Naive thymus-derived CD8-positive, alpha-beta T cell (primary cell): ENCODE results near the gene DIPK1B. TPM values are rescaled to one million over a fixed set of nuclear protein-coding genes. Genes with fewer than 3 reads are reported as not detected.

Experiments
- ATAC-seq, 2 donors: fragments of 150-1000 bp; cut with Tn5 transposase in 1 of 2; sonication (Bioruptor Pico), chemical (Tn5 transposase) in 1 of 2; 1 replicate in 1 of 2; 2 replicates in 1 of 2; pipeline ENCODE4 v1.10.0; 2021; ENCODE audit warnings: mild to moderate bottlenecking in 2 of 2, moderate library complexity in 2 of 2
- POLR2A ChIA-PET: fragments of 350-600 bp; sonication (Branson Sonifier 250); formaldehyde crosslinking; loops from one replicate; lab custom pipeline; 2021; ENCODE audit warnings: antibody characterized with exemption; lab: Charles Lee
- DNase-seq, 10 donors: peaks; one replicate each; pipeline versions ENCODE4 v3.0.0 to v3.0.0-alpha.2; 2020 to 2022
- H3K27ac Mint-ChIP-seq, 10 donors: one replicate each; pipeline ENCODE4 v1.8.0; 2020 to 2022; ENCODE audit warnings: mild to moderate bottlenecking in 10 of 10, mixed read lengths in 10 of 10, moderate library complexity in 4 of 10, inconsistent platforms in 1 of 10
- H3K27me3 Mint-ChIP-seq, 5 donors: one replicate each; pipeline ENCODE4 v1.8.0; 2021 to 2022; ENCODE audit warnings: mixed read lengths in 5 of 5
- H3K36me3 Mint-ChIP-seq, 3 donors: one replicate each; pipeline ENCODE4 v1.8.0; 2020 to 2022; ENCODE audit warnings: mixed read lengths in 3 of 3, mild to moderate bottlenecking in 2 of 3, inconsistent platforms in 1 of 3
- H3K4me1 Mint-ChIP-seq, 4 donors: one replicate each; pipeline ENCODE4 v1.8.0; 2021 to 2022; ENCODE audit warnings: mixed read lengths in 4 of 4
- H3K4me3 Mint-ChIP-seq, 10 donors: one replicate each; pipeline ENCODE4 v1.8.0; 2020 to 2022; ENCODE audit warnings: mild to moderate bottlenecking in 10 of 10, mixed read lengths in 10 of 10, moderate library complexity in 6 of 10, inconsistent platforms in 1 of 10
- H3K9me3 Mint-ChIP-seq, 9 donors: one replicate each; pipeline ENCODE4 v1.8.0; 2020 to 2022; ENCODE audit warnings: mixed read lengths in 9 of 9, mild to moderate bottlenecking in 3 of 9, inconsistent platforms in 1 of 9, moderate library complexity in 1 of 9
- polyA plus RNA-seq, 3 donors: library from polyadenylated mRNA; unstranded; fragments of 300-500 nt; fragmentation: Illumina TruSeq; gene quantifications; one replicate each; pipeline ENCODE4 v1.2.3, GENCODE V29; 2021
- total RNA-seq, 8 experiments: library from RNA in 2 of 8; stranded (reverse) in 2 of 8; gene quantifications; one replicate each; pipeline ENCODE4 v1.2.3 and lab custom pipeline; 2021 to 2026

The DIPK1B gene
- total and polyA plus RNA-seq, 5 experiments from 2014 or later: 0.07 to 1.1 (median 0.58) TPM; not detected in 2

DNA sequence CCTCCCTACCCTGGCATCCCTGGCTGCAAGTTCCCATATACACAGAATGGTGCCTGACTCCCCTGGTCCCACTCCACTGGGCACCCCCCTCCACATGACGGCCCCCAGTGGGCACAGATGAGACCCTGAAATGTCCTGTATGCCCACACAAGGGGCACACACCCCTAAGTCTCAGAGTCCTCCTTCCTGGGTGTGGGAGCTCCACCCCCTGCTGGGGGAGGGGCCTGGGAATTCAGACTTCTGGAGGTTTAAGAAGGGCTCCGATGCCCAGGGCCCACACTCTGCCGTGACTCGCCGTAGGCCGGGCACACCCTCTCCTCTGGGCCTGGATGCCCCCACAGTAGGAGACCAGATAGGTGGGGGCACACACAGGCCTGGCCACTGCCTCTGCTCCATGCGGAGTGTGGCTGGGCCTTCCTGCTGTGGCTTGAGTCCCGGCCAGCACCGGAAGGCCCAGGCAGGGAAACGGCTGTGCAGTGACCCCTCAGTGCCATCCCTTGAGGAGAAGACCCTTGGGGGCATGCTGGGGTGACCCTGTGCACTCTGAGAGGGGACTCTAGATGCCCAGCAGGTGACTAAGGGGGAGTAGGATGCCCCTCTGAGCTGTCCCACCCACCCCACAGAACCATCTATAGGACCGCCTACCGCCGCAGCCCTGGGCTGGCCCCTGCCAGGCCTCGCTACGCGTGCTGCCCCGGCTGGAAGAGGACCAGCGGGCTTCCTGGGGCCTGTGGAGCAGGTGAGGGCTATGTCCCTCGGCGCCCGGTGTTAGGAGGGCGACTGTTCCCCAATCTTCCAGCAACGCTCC, 43.2 kb upstream of the DIPK1B start:
- Mint-ChIP-seq H3K36me3 (no peaks in the 10 kb centered on the region), H3K9me3 (no peaks in the 10 kb centered on the region), H3K27me3 (peaks cover 0 to 9% (median 3%) of the 10 kb centered on the region in 5 donors), H3K4me1 (peaks cover 3 to 13% (median 8%) of the 10 kb centered on the region in 4 donors), H3K27ac (peak overlapping the region in 1 of 10 donors; percentile 1), H3K4me3 (peak overlapping the region in 3 of 10 donors; percentile 34 to 51 (median 45))
- DNase-seq (no peak), ATAC-seq (no peak)
- POLR2A ChIA-PET: interaction anchor here (0.5 kb wide), 1 partner anchor 22 kb away, joined by 3 read pairs; no protein-coding TSS in a partner anchor

DNA sequence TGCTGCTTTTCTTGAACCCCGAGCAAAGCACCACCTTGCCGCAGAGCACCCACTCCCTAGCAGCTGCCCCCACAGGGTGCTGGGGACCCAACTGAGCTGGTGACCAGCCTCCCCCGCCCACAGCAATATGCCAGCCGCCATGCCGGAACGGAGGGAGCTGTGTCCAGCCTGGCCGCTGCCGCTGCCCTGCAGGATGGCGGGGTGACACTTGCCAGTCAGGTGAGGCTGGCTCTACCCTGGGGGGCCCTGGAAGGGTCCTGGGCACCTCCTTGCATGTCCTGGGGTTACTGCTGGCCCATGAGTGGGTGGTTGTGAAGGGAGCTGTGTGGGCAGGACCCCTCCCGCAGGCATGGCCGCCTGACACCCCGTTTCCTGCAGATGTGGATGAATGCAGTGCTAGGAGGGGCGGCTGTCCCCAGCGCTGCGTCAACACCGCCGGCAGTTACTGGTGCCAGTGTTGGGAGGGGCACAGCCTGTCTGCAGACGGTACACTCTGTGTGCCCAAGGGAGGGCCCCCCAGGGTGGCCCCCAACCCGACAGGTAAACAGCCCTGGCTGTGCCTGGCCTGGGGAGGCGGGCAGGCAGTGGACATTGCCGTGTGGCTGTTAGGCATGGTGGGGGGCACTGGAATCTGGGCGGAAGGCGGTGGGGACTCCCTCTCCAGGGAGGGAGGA, 42.4 kb upstream of the DIPK1B start:
- Mint-ChIP-seq H3K36me3 (no peaks in the 10 kb centered on the region), H3K27ac (no peak overlapping the region), H3K4me3 (no peak overlapping the region), H3K9me3 (no peaks in the 10 kb centered on the region), H3K27me3 (peaks cover 0 to 6% (median 0%) of the 10 kb centered on the region in 5 donors), H3K4me1 (peaks cover 3 to 11% (median 5%) of the 10 kb centered on the region in 4 donors)
- no peak for ATAC-seq
- no peak for DNase-seq
- POLR2A ChIA-PET: no interaction called here

DNA sequence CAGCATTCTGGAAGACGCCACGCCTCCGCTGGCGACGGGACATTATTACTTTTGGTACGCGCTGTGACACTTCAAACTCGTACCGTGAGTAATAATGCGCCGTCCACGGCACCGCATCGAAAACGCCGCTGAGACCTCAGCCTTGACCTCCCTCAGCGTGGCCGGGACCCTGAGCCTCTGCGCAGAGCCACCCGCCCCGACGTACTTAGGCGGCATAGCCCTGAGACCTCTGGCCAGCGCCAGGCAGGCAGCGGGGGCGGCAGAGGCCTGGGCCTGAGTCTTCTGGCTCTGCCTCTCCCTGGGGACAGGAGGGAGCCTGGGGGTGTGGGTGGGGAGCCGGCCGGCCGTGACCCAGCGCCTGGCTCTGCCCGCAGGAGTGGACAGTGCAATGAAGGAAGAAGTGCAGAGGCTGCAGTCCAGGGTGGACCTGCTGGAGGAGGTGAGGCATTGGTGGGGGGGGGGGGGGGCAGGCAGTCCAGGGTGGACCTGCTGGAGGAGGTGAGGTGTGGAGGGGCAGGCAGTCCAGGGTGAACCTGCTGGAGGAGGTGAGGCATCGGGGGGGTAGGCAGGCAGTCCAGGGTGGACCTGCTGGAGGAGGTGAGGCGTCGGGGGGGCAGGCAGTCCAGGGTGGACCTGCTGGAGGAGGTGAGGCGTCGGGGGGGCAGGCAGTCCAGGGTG, 41.7 kb upstream of the DIPK1B start:
- POLR2A ChIA-PET: interaction anchor here (1.2 kb wide), 1 partner anchor 57 kb away, joined by 6 read pairs; no protein-coding TSS in a partner anchor

DNA sequence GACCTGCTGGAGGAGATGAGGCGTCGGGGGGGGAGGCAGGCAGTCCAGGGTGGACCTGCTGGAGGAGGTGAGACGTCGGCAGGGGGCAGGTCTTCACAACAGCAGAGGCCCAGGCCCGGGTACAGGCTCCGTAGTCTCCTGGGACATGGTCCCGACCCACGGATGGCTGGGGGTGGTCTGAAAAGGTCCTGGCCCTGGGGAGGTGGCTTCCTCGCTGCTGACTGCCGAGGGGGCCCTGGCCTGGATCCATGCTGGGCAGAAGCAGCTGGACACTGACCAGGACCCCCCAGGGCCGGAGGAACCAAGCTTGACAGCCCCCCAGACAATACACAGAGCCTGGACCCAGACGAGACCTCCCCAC, 41.1 kb upstream of the DIPK1B start:
- no peak overlapping the region for H3K4me3 Mint-ChIP-seq
- ATAC-seq (no peak), DNase-seq (no peak)
- H3K27ac Mint-ChIP-seq: no peak overlapping the region
- peaks cover 0 to 4% (median 0%) of the 10 kb centered on the region in 5 donors for H3K27me3 Mint-ChIP-seq
- POLR2A ChIA-PET: interaction anchor here (0.8 to 1.2 kb wide), 2 partner anchors 56 to 187 kb away, joined by 3 to 6 read pairs; no protein-coding TSS in a partner anchor
- H3K4me1 Mint-ChIP-seq: peaks cover 1 to 7% (median 2%) of the 10 kb centered on the region in 4 donors
- no peaks in the 10 kb centered on the region for H3K9me3 Mint-ChIP-seq
- no peaks in the 10 kb centered on the region for H3K36me3 Mint-ChIP-seq

More for the DNA sequence above, 41.7 kb upstream of the DIPK1B start:
- H3K4me3 Mint-ChIP-seq: no peak overlapping the region
- peaks cover 1 to 7% (median 2%) of the 10 kb centered on the region in 4 donors for H3K4me1 Mint-ChIP-seq
- no peak for ATAC-seq
- H3K9me3 Mint-ChIP-seq: no peaks in the 10 kb centered on the region
- H3K27ac Mint-ChIP-seq: peak overlapping the region in 1 of 10 donors; percentile 40
- H3K36me3 Mint-ChIP-seq: no peaks in the 10 kb centered on the region
- DNase-seq: no peak
- peaks cover 0 to 4% (median 0%) of the 10 kb centered on the region in 5 donors for H3K27me3 Mint-ChIP-seq

DNA sequence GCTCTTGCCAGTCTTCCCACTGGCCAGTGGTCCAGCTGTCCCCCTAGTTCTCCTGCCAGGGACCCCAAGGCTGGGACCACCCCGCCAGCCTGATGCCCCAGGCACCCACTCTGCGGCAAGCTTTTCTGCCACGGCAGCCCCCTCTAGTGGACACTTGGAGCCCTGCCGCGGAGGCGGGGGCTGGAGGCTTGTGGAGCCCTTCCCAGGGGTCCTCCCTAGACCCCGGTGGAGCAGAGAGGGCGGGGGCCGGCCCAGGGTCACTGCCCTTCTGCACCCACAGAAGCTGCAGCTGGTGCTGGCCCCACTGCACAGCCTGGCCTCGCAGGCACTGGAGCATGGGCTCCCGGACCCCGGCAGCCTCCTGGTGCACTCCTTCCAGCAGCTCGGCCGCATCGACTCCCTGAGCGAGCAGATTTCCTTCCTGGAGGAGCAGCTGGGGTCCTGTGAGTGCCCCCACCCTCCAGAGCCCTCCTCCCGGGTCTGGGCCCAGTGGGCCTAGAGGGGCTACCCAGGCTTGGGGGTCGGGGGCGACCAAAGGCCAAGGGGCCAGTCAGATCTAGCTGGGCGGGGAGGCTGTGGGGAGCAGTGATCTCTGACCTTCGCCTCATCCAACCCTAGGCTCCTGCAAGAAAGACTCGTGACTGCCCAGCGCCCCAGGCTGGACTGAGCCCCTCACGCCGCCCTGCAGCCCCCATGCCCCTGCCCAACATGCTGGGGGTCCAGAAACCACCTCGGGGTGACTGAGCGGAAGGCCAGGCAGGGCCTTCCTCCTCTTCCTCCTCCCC, 40.5 kb upstream of the DIPK1B start:
- Mint-ChIP-seq H3K4me1 (peaks cover 1 to 7% (median 2%) of the 10 kb centered on the region in 4 donors), H3K4me3 (no peak overlapping the region), H3K27ac (no peak overlapping the region), H3K9me3 (no peaks in the 10 kb centered on the region), H3K27me3 (peaks cover 0 to 4% (median 0%) of the 10 kb centered on the region in 5 donors), H3K36me3 (no peaks in the 10 kb centered on the region)
- peak in 8 of 10 donors; percentile 19 to 48 (median 34) for DNase-seq
- ATAC-seq: peak; percentile 54 to 72
- POLR2A ChIA-PET: interaction anchor here (0.8 to 1.2 kb wide), 2 partner anchors 56 to 188 kb away, joined by 3 to 6 read pairs; no protein-coding TSS in a partner anchor

DNA sequence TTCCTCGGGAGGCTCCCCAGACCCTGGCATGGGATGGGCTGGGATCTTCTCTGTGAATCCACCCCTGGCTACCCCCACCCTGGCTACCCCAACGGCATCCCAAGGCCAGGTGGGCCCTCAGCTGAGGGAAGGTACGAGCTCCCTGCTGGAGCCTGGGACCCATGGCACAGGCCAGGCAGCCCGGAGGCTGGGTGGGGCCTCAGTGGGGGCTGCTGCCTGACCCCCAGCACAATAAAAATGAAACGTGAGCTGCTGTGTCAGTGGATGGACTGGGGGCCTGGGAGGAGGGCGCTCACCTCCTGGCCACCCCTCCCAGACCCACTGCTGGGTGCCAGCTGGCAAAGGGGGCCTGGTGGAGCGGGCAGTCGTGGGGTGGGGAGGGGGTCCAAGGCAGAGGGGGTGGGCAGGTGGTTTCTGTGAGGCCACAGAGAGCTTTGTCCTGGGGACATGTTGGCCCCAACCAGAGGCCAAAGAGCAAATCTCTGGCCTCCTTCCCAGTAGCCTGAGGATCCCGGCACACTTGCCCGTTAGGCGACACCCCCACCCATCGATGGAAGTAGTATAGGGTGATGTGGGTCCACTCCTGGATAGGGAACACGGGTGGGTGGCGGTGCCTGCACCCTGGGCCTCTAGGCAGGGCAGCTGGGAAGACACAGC, 39.8 kb upstream of the DIPK1B start:
- no peak overlapping the region for H3K4me3 Mint-ChIP-seq
- no peak for ATAC-seq
- peaks cover 1 to 7% (median 2%) of the 10 kb centered on the region in 4 donors for H3K4me1 Mint-ChIP-seq
- DNase-seq: no peak
- H3K9me3 Mint-ChIP-seq: no peaks in the 10 kb centered on the region
- POLR2A ChIA-PET: no interaction called here
- H3K27ac Mint-ChIP-seq: no peak overlapping the region
- H3K36me3 Mint-ChIP-seq: no peaks in the 10 kb centered on the region
- peaks cover 0 to 4% (median 0%) of the 10 kb centered on the region in 5 donors for H3K27me3 Mint-ChIP-seq

DNA sequence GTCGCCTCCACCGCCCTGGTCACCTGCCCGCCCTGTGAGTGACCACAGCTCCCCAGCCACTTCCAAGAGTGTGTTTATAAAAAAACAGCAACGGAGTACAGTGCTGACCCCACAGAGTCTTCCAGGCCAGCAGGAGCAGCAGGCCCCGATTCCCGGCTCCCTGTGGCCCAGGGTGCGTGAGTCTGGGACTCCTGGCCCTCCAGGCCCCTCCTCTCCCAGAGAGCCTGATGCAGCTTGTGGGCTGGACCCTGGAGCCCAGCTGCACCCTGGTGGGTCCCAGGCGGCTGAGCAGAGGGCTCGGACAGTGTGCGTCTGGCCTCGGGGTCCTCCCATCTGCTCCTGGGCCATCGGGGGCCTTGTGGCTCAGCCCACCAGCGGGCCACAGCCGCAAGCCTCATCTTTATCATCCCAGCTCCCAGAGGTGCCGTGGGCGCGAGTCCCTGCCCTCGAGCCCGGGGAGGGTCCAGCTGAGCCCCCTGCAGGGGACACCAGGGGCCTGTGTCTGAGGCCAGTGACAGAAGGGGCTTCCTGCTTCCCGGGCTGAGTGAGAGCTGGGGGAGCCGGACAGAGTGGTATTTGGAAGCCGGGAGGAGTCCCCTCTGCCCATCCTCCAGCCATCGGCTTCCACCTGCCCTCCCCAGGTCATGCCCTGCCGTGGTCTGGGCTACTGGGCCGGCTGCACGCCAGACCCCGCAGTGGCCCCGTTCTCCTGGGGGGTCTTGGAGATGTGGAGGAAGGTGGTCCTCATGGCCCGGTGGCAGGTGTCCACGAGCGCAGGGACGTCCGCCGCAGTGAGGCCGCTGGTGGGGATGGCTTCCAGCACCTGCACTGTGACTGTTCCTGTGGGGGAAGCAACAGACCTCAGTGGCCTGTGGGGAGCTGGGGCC, 39.0 kb upstream of the DIPK1B start:
- no peaks in the 10 kb centered on the region for H3K9me3 Mint-ChIP-seq
- DNase-seq: no peak
- H3K27ac Mint-ChIP-seq: no peak overlapping the region
- no peaks in the 10 kb centered on the region for H3K36me3 Mint-ChIP-seq
- POLR2A ChIA-PET: no interaction called here
- peaks cover 1 to 7% (median 2%) of the 10 kb centered on the region in 4 donors for H3K4me1 Mint-ChIP-seq
- no peak overlapping the region for H3K4me3 Mint-ChIP-seq
- no peak for ATAC-seq
- H3K27me3 Mint-ChIP-seq: peaks cover 0 to 4% (median 0%) of the 10 kb centered on the region in 5 donors

DNA sequence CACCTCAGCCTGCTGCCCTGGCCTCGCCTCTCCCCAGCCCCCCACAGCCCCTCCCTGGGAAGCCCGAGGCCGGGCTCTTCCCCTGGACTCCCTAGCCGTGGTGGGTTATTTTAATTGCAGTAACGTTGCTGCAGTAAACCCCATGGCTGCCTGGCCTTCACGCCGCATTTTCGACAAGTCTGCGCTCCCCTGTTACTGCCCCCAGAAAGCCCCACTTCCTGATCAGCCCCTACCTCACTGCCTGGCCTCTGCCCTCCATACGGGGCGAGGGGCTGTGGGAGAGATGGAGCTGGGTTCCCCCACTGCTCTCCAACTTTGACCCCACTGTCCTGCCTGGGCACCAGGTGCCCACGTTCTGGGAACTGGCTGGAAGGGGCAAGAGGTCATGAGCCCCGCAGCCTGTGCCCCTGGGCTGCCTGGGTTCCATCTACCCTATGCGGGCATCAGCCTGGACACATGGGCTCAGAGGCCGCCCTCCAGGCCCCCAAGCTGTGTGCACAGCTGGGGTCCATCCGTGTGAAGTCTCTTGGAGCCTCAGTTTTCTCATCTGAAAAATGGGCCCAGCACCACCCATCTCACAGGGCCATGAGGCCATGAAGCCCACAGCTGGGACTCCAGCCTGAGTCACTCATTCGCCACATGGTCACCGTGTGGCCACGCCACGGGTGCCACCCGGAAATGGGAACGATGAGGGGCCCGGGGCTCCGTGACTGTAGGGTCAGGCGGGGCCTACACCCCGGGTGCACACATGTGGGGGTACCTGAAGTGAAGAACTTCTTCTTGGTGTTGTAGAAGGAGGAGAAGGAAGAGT, 38.2 kb upstream of the DIPK1B start:
- Mint-ChIP-seq H3K27me3 (peaks cover 0 to 1% (median 0%) of the 10 kb centered on the region in 5 donors), H3K27ac (no peak overlapping the region), H3K36me3 (no peaks in the 10 kb centered on the region), H3K4me3 (no peak overlapping the region), H3K9me3 (no peaks in the 10 kb centered on the region), H3K4me1 (peaks cover 0 to 2% (median 0%) of the 10 kb centered on the region in 4 donors)
- POLR2A ChIA-PET: no interaction called here
- ATAC-seq (no peak), DNase-seq (no peak)

DNA sequence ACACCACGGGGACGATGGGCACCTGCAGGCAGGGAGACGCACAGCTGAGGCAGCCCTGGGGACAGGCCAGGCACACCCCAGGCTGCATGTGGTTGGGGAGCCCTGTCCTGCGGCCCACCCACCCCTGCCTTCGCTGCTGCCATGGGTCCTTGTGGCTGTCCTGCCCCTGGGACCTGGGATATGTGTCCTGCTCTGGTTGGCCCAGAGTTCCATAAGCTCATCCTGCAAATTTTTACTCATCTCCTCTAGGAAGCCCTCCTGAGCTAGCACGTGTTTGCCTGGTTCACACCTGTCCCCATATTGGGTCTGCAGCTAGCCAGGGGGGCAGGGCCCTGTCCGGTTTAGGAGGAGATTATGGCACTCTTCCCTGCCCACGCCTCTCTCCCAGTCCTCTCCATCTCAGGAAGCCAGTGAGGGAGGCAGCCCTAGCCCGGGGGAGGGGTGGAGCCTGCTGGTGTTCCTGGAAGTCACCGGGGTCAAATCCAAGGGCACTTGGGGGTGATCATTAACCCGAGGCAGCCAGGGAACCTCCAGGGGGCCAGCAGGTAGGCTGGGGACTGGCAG, 37.5 kb upstream of the DIPK1B start:
- no peak for ATAC-seq
- peaks cover 0 to 7% (median 0%) of the 10 kb centered on the region in 4 donors for H3K4me1 Mint-ChIP-seq
- no peak overlapping the region for H3K27ac Mint-ChIP-seq
- POLR2A ChIA-PET: no interaction called here
- peaks cover 0 to 1% (median 0%) of the 10 kb centered on the region in 5 donors for H3K27me3 Mint-ChIP-seq
- no peak for DNase-seq
- no peaks in the 10 kb centered on the region for H3K36me3 Mint-ChIP-seq
- no peaks in the 10 kb centered on the region for H3K9me3 Mint-ChIP-seq
- H3K4me3 Mint-ChIP-seq: no peak overlapping the region
